ENCODE data around the gene CCDC9.

Gene CCDC9

GRCh38 chr19:47221080-47221841, 35.1 kb upstream of the CCDC9 start:
- Histone ChIP-seq H3K4me3 (no peak overlapping the region), H3K9me3 (no peaks in the 10 kb centered on the region), H3K36me3 (peaks cover 24 to 43% (median 38%) of the 10 kb centered on the region in 3 donors), H3K27ac (no peak overlapping the region), H3K27me3 (no peaks in the 10 kb centered on the region), H3K4me1 (peaks cover 0 to 8% (median 2%) of the 10 kb centered on the region in 4 donors)
- intact Hi-C loops (cut with DNase I; ENCODE audit: low total_unique reads): no loop called here
- DNase-seq: no peak
- TF ChIP-seq CTCF (IDR thresholded peaks at IDR 0.05): no peak

GRCh38 chr19:47221890-47222289, 34.4 kb upstream of the CCDC9 start:
- DNase-seq: no peak
- Histone ChIP-seq H3K4me3 (no peak overlapping the region), H3K27ac (no peak overlapping the region), H3K9me3 (no peaks in the 10 kb centered on the region), H3K4me1 (peaks cover 0 to 13% (median 6%) of the 10 kb centered on the region in 4 donors), H3K36me3 (peaks cover 24 to 43% (median 38%) of the 10 kb centered on the region in 3 donors), H3K27me3 (no peaks in the 10 kb centered on the region)
- no peak for TF ChIP-seq CTCF (IDR thresholded peaks at IDR 0.05)
- intact Hi-C loops (cut with DNase I; ENCODE audit: low total_unique reads): no loop called here

- H3K4me1 ChIP-seq: peaks cover 0 to 44% (median 28%) of the 10 kb centered on the region in 4 donors
- intact Hi-C loops (cut with DNase I; ENCODE audit: low total_unique reads): no loop called here
- H3K36me3 ChIP-seq: peaks cover 15 to 31% (median 27%) of the 10 kb centered on the region in 3 donors
- H3K27ac ChIP-seq: peak overlapping the region; percentile 93 to 99
- H3K27me3 ChIP-seq: no peaks in the 10 kb centered on the region
- H3K4me3 ChIP-seq: peak overlapping the region; percentile 82 to 91
- peak; percentile 74 to 93 for DNase-seq
- peak; percentile 19 to 55 for TF ChIP-seq CTCF (IDR thresholded peaks at IDR 0.05)
- no peaks in the 10 kb centered on the region for H3K9me3 ChIP-seq
Observed at GRCh38 chr19:47225746-47226425, 30.4 kb upstream of the CCDC9 start.

GRCh38 chr19:47226426-47227351, 29.6 kb upstream of the CCDC9 start:
- H3K27ac ChIP-seq: peak overlapping the region; percentile 93 to 99
- H3K36me3 ChIP-seq: peaks cover 7 to 23% (median 19%) of the 10 kb centered on the region in 3 donors
- H3K9me3 ChIP-seq: no peaks in the 10 kb centered on the region
- peaks cover 0 to 49% (median 32%) of the 10 kb centered on the region in 4 donors for H3K4me1 ChIP-seq
- peak overlapping the region; percentile 82 to 91 for H3K4me3 ChIP-seq
- no peaks in the 10 kb centered on the region for H3K27me3 ChIP-seq
- DNase-seq: peak; percentile 91 to 93
- intact Hi-C loops (cut with DNase I; ENCODE audit: low total_unique reads): no loop called here
- peak in 1 of 2 experiments; percentile 4 for TF ChIP-seq CTCF (IDR thresholded peaks at IDR 0.05)
